Measurements from ENCODE around the gene SNCB. TPM values are rescaled to one million over a fixed set of nuclear protein-coding genes. Genes with fewer than 3 reads are reported as not detected.

The SNCB gene
- total RNA-seq, 1 experiment from 2014 or later: 2.1 TPM

GRCh38 chr5:176610435-176610773 lies 19.9 kb downstream of the SNCB start:
- BruUV-seq (replicated peaks): no TSS peak
- no peak for DNase-seq
- ATAC-seq: no peak
- Histone ChIP-seq H3K4me1 (ENCODE audit: insufficient read depth, low read length) (peaks cover 25% of the 10 kb centered on the region), H3K9me2 (replicated peaks; ENCODE audit: low read length) (no peaks in the 10 kb centered on the region), H3K79me2 (ENCODE audit: low read length) (0 out of 2 replicates have a peak, but pooled peaks cover 6% of the 10 kb centered on the region), H3F3A (ENCODE audit: low read length, unreplicated experiment) (no peaks in the 10 kb centered on the region), H3K9me3 (ENCODE audit: low read length) (no peaks in the 10 kb centered on the region), H3K4me3 (ENCODE audit: low read length) (peak overlapping the region; percentile 77), H2AFZ (ENCODE audit: low read length) (peak overlapping the region; percentile 91), H3K4me2 (ENCODE audit: low read length) (peak overlapping the region; percentile 92), H3K27ac (ENCODE audit: low read length) (no peak overlapping the region), H4K20me1 (ENCODE audit: low read length) (peaks cover 11% of the 10 kb centered on the region), H3K9ac (ENCODE audit: low read length) (peak overlapping the region; percentile 53), H3K36me3 (ENCODE audit: low read depth, low read length) (no peaks in the 10 kb centered on the region), H3K27me3 (ENCODE audit: low read length) (no peaks in the 10 kb centered on the region)
- ChIA-PET POLR2A (ENCODE audit: unreplicated experiment) (no interaction called here), CTCF (no interaction called here)
- TF ChIP-seq CTCF (conservative IDR thresholded peaks at IDR 0.05; ENCODE audit: low read depth, low read length) (no peak), EZH2phosphoT487 (IDR thresholded peaks at IDR 0.05; ENCODE audit: borderline replicate concordance, low read length) (no peak), EZH2 (IDR thresholded peaks at IDR 0.05; ENCODE audit: low read length, unreplicated experiment) (no peak)
- intact Hi-C loops (cut with micrococcal nuclease): no loop called here

GRCh38 chr5:176609724-176610434 lies 20.5 kb downstream of the SNCB start, which contains the start of gene GPRIN1:
TSS of gene GPRIN1 (minus strand) at chr5:176610156. CDS start at chr5:176599834, 10,322 bp downstream.
- no peak within 1 kb of the TSS for H3K27ac ChIP-seq (ENCODE audit: low read length)
- peak within 1 kb of the TSS; percentile 91 for H2AFZ ChIP-seq (ENCODE audit: low read length)
- no peaks in the 10 kb centered on the region for H3K9me3 ChIP-seq (ENCODE audit: low read length)
- 0 out of 2 replicates have a peak, but pooled peaks cover 6% of the 10 kb centered on the region for H3K79me2 ChIP-seq (ENCODE audit: low read length)
- ATAC-seq: peak; percentile 72
- BruUV-seq (replicated peaks): no TSS peak
- intact Hi-C loops (cut with micrococcal nuclease): no loop called here
- no peaks in the 10 kb centered on the region for H3K27me3 ChIP-seq (ENCODE audit: low read length)
- no peaks in the 10 kb centered on the region for H3F3A ChIP-seq (ENCODE audit: low read length, unreplicated experiment)
- peak; percentile 68 for DNase-seq
- H3K9me2 ChIP-seq (replicated peaks; ENCODE audit: low read length): no peaks in the 10 kb centered on the region
- peaks cover 11% of the 10 kb centered on the region for H4K20me1 ChIP-seq (ENCODE audit: low read length)
- TF ChIP-seq EZH2phosphoT487 (IDR thresholded peaks at IDR 0.05; ENCODE audit: borderline replicate concordance, low read length): no peak
- peak; percentile 28; the same call in 1 of the 2 replicates for TF ChIP-seq CTCF (conservative IDR thresholded peaks at IDR 0.05; ENCODE audit: low read depth, low read length)
- no peak for TF ChIP-seq EZH2 (IDR thresholded peaks at IDR 0.05; ENCODE audit: low read length, unreplicated experiment)
- CTCF ChIA-PET: no interaction called here
- H3K4me2 ChIP-seq (ENCODE audit: low read length): peak within 1 kb of the TSS; percentile 92
- H3K4me3 ChIP-seq (ENCODE audit: low read length): peak within 1 kb of the TSS; percentile 77
- peak within 1 kb of the TSS; percentile 53 for H3K9ac ChIP-seq (ENCODE audit: low read length)
- POLR2A ChIA-PET (ENCODE audit: unreplicated experiment): no interaction called here
- H3K4me1 ChIP-seq (ENCODE audit: insufficient read depth, low read length): peaks cover 21% of the 10 kb centered on the region
- no peaks in the 10 kb centered on the region for H3K36me3 ChIP-seq (ENCODE audit: low read depth, low read length)

Measured in PC-3 (cell line).